Panc1 (cell line): ENCODE data around the gene SNRNP27.

Experiments used
- CTCF ChIP-seq: fragments of 450-650 bp; IDR thresholded peaks from 2 replicates; pipeline ENCODE4 v1.5.1; 2017; ENCODE audit warnings: mild to moderate bottlenecking
- POLR2AphosphoS5 ChIP-seq: IDR thresholded peaks from 2 replicates; pipeline ENCODE4 v1.6.1; 2012; ENCODE audit warnings: mild to moderate bottlenecking, low read depth, low read length, moderate library complexity
- REST ChIP-seq, 2 experiments: IDR thresholded peaks; 2 replicates each; pipeline ENCODE4 v1.6.1; 2011 to 2012; ENCODE audit warnings: low read depth in 2 of 2, control low read depth in 1 of 2, low read length in 1 of 2, mild to moderate bottlenecking in 1 of 2, moderate library complexity in 1 of 2; ENCODE audit not compliant: insufficient read depth in 1 of 2
- SIN3A ChIP-seq: IDR thresholded peaks from 2 replicates; pipeline ENCODE4 v1.6.1; 2012; ENCODE audit warnings: low read depth, mild to moderate bottlenecking, low read length, moderate library complexity, borderline replicate concordance; ENCODE audit not compliant: insufficient read depth

GRCh38 chr2:69945941-69946340 is 52.2 kb downstream of the SNRNP27 start:
- TF ChIP-seq CTCF (no peak), POLR2AphosphoS5 (no peak), REST (IDR thresholded peaks at IDR 0.05; ENCODE audit: insufficient read depth in 1 of 2, low read depth in 2 of 2, low read length in 1 of 2) (no peak), SIN3A (no peak)
